GM12873 (cell line): ENCODE results near the gene MAX.

Experiments used
- TF ChIP-seq, protein P1 (sequence below): IDR thresholded peaks from 2 replicates; pipeline ENCODE4 v1.5.1; 2012; ENCODE audit warnings: low read depth, mild to moderate bottlenecking, moderate library complexity, low read length, control low read depth; ENCODE audit not compliant: insufficient read depth; ENCODE audit errors: missing control alignments

MAX gene

DNA sequence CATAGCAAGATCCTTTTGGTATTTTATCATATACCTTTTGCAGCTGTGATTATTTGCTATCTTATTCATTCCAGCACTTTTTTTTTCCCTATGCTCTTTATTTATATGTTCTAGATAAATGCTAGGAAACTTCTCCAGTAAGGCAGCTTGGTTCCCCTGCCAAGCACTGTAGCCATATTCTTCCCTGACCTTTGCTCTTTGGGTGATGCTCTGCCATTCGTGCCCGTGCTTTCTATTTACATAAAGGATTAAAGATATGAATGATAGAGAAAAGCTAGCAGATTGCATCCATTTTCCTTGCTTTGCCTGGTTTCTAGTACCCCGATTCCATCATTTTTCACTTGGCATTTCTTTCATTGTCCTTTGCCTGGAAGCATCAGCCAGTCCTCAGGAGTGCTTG is 73.4 kb downstream of the MAX start:
- TF ChIP-seq, protein P1, sequence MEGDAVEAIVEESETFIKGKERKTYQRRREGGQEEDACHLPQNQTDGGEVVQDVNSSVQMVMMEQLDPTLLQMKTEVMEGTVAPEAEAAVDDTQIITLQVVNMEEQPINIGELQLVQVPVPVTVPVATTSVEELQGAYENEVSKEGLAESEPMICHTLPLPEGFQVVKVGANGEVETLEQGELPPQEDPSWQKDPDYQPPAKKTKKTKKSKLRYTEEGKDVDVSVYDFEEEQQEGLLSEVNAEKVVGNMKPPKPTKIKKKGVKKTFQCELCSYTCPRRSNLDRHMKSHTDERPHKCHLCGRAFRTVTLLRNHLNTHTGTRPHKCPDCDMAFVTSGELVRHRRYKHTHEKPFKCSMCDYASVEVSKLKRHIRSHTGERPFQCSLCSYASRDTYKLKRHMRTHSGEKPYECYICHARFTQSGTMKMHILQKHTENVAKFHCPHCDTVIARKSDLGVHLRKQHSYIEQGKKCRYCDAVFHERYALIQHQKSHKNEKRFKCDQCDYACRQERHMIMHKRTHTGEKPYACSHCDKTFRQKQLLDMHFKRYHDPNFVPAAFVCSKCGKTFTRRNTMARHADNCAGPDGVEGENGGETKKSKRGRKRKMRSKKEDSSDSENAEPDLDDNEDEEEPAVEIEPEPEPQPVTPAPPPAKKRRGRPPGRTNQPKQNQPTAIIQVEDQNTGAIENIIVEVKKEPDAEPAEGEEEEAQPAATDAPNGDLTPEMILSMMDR = no peak

DNA sequence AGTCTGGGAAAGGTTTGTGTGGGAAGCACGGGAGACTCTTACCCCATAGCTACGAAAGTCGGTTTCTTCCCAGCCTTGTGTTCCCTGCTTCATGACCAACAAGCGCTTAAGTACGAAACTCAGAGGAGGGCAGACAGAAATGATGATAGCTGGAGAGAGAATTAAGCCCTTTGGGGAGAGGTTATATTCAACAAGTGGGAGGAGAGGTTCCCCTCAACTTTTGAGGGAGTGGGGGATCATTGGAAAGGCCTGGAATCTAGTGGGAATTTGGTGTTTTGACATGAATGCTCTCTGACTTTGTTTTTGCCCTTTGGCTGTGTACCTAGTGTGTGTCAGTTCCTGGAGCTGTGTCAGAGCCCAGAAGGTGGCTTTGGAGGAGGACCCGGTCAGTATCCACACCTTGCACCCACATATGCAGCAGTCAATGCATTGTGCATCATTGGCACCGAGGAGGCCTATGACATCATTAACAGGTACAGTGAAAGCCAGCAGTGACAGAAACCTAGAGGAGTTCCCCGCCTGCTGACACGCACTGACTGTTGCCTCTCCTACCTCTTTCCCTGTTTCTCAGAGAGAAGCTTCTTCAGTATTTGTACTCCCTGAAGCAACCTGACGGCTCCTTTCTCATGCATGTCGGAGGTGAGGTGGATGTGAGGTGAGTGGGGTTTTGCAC is 75.1 kb downstream of the MAX start:
- TF ChIP-seq, protein P1 = no peak

DNA sequence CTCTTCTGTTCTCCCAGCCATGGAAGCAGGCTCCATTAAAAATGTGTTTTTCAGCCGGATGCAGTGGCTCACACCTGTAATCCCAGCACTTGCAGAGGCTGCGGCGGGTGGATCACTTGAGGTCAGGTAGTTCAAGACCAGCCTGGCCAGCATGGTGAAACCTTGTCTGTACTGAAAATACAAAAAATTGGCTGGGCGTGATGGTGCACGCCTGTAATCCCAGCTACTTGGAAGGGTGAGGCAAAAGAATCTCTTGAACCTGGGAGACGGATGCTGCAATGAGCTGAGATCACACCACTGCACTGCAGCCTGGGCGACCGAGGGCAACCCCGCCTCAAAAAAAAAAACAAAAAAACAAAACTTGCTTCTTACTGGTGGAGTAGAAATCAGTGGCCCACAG is 75.8 kb downstream of the MAX start:
- TF ChIP-seq, protein P1 = no peak

DNA sequence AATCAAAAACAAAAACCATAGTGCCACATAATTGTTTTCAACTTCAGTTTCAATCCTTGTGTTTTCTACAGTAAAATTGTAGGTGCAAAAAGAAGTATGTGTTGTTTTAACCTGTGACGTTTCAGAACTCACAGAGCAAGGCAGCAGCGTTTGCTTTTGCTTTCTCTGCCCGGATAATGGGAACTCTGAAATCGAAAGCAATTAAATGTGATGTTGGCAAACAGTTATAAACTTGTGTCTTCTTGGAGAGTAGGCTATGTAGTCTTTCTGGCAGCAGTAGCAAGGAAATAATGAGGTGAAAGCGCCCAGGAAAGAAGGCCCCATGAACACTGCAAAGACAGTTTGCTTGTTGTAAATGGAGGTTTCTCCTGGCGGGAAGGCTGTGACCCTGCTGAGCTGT is 76.5 kb downstream of the MAX start:
- TF ChIP-seq, protein P1 = no peak
